CD4-positive, alpha-beta T cell treated with Interleukin-17A for 1 hour (primary cell): ENCODE measurements around the gene DNAH17.

Source experiments
- DNase-seq: peaks from one replicate; pipeline ENCODE4 v3.0.0-alpha.2; 2020

DNAH17 gene

GRCh38 chr17:78605886-78606285 is 28.7 kb upstream of the DNAH17 start:
- no peak for DNase-seq

DNA sequence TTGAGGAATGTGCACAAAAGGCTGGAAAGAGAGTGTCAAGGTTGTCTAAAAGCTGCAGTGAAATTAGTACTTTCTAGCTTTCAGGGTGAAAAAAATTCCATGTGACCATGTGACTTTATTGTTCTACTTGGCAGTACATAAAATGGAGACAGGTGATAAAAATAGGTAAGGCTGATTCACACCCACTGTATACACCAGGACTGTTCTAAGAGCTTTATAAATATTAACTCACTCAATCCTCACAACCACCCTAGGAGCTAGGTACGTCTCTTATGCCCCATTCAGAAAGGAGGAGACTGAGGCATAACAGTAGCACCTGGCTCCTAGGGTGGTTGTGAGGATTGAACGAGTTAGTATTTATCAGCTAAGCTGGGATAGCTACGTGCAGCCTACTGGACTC is 28.2 kb upstream of the DNAH17 start:
- no peak for DNase-seq

GRCh38 chr17:78602246-78602645 is 25.1 kb upstream of the DNAH17 start:
- DNase-seq = no peak

- DNase-seq = no peak
Measured at GRCh38 chr17:78601577-78602190, 24.5 kb upstream of the DNAH17 start.

DNA sequence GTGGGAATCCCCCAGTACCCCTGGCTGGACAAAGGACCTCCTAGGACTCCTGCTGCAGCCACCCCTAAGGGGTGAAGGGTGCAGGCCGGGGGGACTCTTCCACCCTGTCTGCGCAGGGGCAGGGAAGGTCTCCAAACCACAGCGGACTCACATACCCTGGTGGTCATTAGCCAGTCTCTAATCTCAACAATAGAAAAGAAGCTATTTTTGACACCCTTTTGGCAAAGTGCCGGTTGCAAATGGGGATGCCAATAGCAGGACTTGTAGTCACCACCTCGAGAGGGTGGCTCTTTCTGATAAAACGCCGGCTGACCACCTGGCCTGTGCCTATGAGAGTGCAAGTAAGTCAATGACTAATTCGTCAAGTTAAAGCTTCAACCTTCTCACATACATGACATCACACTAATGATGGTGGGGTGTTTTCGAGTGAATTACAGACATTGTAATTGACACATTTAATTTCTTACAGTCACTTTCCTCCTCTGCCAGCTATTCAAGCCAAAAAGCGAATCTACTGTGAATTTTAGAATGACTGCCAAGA is 23.1 kb upstream of the DNAH17 start:
- no peak for DNase-seq

DNA sequence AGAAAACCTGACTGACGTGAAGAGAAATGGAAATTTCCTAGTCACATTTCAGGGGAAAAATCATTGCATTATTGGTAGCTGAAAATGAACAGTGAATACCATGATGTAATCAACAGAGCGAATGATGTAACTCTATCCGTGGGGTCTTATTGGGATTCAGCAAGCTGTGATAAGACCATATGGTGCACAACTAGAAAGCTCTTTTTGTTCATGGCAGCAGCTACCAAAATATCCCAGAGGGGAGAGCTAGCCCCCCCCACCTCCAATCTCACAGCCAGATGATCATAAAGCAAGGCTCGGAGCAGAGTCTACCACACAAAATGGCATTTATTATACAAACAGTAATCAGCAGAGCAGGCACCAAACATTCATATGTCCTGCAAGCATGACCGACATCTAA is 22.2 kb upstream of the DNAH17 start:
- no peak for DNase-seq

- DNase-seq = no peak
Measured at GRCh38 chr17:78598013-78598471, 20.8 kb upstream of the DNAH17 start.

DNA sequence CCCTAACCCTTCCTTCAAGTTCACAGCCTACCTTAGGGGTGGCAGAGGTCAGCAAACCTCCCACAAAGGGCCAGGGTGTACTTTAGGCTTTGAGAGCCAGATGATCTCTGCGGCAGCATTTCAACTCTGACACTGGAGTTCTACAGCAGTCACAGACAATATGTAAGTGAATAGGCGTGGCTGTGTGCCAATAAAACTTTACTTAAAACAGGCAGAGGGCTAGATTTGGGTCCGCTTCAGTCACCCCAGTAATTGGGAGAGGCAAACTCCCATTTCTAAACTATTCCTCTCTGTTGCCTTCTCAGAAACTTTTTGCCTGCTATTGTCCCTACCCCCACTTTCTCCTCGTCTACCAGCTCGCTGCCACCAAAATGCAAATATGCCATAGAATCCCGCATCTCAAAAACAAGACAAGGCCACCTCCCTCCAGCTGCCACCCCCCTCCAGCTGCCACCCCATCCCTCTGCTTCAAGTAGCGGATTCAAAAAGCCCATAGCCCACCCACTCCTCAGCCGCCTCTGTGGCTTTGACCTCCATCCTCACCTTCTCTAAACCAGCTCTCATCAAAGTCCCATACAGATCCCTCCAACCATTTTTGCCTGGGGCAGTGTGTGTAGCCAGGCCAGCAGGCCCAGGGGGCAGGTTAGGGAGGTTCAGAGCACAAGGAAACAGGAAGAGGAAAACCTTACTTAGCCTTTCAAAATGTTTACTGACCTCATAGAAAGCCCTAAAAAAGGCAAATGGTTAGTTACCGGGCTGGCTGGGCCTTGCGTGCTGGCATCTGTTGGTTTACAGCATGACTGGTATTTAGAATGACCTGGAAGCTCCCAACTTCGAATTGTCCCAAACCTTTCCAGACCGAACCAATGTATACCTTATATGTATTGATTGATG is 19.9 kb upstream of the DNAH17 start:
- DNase-seq = no peak

- no peak for DNase-seq
Measured at GRCh38 chr17:78595135-78595810, 18.1 kb upstream of the DNAH17 start.

DNA sequence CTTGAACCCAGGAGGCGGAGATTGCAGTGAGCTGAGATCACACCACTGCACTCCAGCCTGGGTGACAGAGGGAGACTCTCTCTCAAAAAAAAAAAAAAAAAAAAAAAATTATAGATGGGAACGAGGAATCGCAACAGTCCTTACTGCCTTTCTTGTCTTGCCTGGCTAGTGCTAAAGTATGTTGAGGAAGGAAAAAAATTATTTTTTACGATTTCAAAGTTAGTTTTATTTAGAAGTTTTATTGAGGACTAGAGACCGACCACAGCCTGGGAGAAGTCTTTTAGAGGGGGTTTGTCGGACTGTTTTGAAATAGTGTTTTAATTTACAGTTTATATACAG is 15.8 kb upstream of the DNAH17 start:
- no peak for DNase-seq

DNA sequence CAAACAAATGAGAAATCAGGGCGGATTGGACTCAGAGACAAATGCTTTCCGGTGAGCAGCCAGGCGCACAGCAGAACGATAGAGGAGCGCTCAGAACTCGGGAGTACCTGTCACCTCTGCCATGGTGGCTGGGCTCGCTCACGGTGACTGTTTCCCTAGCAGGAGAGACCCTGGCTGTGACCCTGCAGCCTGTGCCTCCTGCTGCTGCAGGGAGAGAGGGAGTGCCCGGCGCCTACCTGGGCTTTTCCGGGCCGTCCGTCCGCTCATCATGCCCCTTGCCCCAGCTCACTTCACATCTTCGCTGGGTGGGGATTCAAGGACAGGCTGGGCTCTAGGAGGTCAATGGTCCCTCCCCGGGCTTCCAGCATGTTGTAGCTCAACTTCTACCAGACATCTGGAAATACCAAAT is 14.1 kb upstream of the DNAH17 start:
- DNase-seq = no peak

DNA sequence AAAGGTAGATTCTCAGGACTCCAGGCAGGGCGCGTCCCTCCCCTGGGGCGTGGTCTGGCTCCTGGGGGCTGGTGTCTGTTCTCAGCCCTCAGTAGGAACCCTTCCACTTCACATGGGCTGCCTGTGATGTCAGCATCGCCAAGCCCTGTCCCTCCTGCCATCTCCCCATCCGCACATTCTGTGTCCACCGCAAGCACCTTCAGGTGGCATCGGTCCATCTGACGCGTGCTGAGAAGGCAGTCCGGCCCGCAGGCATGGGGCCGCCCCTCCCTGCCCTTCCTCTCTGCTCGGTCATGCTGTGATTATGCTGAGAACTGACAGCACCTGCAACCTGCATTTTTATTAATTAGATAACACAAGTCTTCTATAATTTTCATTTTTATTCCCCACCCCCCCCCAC is 12.7 kb upstream of the DNAH17 start:
- DNase-seq = no peak

GRCh38 chr17:78589031-78589675 is 12.0 kb upstream of the DNAH17 start:
- DNase-seq = no peak

DNA sequence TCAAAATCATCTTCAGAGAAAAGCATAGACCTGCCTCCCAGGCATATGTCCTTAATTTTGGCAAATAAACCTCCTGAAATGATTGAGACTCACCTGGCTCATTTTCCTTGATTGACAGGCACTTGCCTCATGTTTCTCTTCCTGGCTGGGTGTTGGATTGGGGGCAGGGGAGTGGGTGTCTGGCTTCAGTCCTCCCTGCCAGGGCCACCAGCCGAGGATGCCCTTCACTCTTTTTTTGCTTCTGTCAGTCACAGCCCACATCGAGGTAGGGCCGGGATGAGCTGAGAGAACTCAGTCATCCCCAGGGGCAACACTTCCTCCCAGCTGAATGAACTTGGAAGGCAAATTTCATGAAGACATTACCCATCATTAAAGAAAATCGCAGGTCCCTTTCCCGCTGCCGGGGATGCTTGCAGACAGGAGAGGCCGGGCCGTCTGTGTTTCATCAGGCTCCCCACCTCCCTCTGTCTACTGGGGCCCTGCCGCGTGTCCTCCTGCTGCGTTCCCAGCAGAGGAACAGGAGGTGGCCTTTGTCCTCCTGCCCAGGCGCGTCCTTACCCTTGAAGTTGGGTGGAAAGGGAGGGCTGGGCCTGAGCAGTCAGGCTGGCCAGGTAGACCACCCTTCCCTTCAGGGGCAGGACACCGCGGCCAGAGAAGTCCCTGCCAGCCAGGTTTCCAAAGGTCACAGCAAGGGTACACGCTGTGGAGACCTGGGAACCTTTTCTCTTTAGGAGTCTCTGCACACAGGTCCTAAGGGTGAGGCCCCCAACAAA is 11.2 kb upstream of the DNAH17 start:
- DNase-seq = no peak

- no peak for DNase-seq
Measured at GRCh38 chr17:78585006-78585630, 7.9 kb upstream of the DNAH17 start.

DNA sequence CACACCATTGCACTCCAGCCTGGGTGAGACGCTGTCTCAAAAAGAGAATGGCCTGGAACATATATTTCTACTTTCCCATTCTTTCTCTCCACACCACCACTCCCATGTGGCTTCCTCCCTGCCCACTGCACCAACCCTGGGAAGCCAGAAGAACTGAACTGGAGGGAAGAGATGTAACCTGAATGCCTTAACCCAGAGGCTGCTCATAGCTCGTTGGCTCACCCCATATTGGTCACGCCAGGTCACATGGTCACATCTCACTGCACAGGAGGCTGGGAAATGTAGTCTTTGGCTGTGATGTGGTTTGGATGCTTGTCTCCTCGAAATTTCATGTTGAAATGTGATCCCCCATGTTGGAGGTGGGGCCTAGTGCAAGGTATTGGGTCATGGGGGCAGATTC is 5.9 kb upstream of the DNAH17 start:
- peak; percentile 6 for DNase-seq

DNA sequence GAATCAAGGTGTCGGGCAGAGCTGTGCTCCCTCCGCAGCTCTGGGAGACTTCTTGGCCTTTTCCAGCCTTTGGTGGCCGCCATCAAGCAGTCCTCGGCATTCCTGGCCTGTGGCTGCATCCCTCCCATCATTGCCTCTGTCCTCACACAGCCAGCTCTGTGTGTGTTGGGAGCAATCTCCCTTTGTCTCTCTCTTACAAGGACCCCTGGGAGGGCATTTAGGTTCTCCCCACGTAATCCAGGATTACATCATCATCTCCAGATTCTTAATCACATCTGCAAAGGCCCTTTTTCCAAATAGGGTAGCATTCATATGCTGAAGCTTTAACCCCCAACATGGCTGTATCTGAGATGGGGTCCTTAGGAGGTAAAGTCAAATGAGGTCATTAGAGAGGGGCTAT is 4.1 kb upstream of the DNAH17 start:
- DNase-seq = no peak

GRCh38 chr17:78580277-78580804 is 3.1 kb upstream of the DNAH17 start:
- no peak for DNase-seq

- DNase-seq = no peak
Measured at GRCh38 chr17:78576389-78577112, 645 bp downstream of the DNAH17 start.

- no peak for DNase-seq
Measured at GRCh38 chr17:78575899-78576298, 1.3 kb downstream of the DNAH17 start.

GRCh38 chr17:78575340-78575739 is 1.9 kb downstream of the DNAH17 start:
- DNase-seq = no peak
